ENCODE data around the gene PROZ.

GRCh38 chr13:113117911-113118260 is 40.6 kb upstream of the PROZ start:
- TF ChIP-seq GATA2 (IDR thresholded peaks at IDR 0.05; ENCODE audit: low read depth, low read length) (no peak), GATA3 (IDR thresholded peaks at IDR 0.05; ENCODE audit: low read depth, low read length) (no peak)
